Right kidney (tissue), 1 donor: ENCODE results near the gene SPDL1.
"Not testable (repeated sequence)": the region's sequence is repeated elsewhere in the genome, so short reads cannot be mapped to it uniquely, and the experiment has no call there.

ENCODE experiments used
- DNase-seq: peaks from one replicate; pipeline ENCODE4 v3.0.0-alpha.2; 2016

Gene SPDL1

DNA sequence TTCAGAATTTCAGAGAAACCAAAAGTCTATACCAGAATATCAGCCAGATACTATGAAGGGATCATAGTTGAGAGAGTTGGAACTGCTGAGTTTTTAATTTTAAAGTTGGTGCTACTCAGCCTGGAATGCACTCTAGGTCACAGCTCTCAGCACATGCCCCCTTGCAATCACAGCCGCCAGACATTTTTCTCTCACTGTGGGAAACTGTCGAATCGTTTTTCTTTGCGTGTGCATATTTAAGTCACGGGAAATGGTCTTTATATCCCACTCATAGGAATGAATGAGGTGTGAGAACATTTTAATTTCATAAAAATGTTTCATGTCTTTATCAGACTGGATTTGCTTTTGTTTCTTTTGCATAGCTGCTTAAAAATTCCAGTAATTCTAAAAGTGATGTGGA, 12.2 kb upstream of the SPDL1 start:
- no peak for DNase-seq

GRCh38 chr5:169574134-169574646, 9.4 kb upstream of the SPDL1 start:
- no peak for DNase-seq

DNA sequence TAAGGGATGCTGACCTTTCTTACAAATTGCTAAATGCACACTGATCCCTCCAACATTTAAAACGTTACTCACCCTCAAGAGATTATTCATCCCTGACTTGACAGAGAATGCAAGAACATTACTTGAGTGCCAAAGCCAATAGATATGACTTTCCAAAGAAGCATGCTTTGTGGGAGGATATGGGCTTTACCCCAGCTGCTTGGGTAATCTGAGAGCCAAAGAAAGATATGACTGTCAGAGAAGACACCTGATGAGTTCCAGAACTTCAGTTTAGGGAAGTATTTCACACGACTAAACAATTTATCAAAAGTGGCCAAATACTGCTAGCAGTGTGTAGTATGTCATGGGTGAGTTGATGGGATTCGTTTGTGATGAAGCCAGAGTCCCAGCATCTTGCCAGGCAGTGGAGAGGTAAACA, 7.4 kb upstream of the SPDL1 start:
- no peak for DNase-seq

- no peak for DNase-seq
These were observed 5.6 kb upstream of the SPDL1 start for GRCh38 chr5:169577951-169578350.

- no peak for DNase-seq
These were observed 2.6 kb upstream of the SPDL1 start for GRCh38 chr5:169580964-169581363.

GRCh38 chr5:169581580-169582227, 1.9 kb upstream of the SPDL1 start:
- peak; percentile 33 for DNase-seq

GRCh38 chr5:169583101-169583423, 511 bp upstream of the SPDL1 start:
- DNase-seq = no peak

DNA sequence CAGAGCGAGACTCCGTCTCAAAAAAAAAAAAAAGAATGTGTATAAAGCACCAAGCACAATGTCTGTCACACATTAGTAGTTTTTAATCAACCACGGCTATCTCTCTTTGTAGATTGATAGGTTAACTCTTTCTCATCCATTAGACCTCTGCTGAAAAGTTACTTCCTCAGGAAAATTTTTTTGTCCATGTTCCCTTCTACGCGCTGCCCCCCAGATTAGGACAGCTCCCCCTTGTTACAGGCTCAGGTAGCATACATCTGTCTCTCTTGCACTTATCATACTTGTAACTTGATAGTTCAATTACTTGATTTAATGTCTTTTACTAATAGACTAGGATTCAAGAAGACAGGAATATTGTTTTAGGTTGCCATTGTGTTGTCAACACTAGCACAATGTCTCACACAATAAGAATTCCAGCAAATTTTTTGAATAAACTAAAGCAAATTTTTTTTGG, 1.5 kb downstream of the SPDL1 start:
- DNase-seq = no peak

DNA sequence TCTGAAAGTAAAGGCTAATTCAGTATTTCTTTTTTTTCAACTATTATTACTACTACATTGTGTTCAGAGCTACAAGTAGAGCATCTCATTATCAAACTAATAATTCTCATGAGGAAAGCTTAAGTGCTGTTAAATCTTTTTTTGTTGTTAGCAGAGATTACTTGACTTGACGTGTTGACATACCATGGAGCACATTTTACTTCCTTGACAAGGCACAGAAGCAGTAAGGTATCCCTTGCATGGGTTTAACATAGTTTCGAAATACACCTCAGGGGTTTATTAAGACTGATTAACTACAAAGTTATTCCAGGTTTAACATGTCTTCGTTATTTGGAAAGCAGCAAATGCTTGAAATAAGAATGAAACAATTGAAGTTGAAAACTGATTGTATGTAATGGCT, 7.0 kb downstream of the SPDL1 start:
- no peak for DNase-seq

DNA sequence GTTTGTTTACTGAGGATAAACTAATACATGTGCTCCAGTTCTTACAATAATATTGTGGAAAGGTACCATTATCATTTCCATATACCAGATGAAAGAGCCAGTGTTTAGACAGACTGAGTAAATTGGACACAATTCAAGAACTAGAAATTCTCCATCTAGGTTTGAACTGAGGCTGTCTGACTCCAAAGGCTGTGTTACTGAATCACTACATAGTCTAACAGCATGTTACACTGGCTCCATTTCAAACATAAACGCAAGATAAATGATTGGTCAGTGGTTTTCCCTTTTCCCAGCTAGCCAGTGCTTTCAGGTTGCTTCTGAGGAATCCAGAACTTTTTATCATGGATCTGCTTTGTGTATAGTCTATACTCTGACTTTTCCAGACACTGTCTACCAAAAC, 8.1 kb downstream of the SPDL1 start:
- no peak for DNase-seq

DNA sequence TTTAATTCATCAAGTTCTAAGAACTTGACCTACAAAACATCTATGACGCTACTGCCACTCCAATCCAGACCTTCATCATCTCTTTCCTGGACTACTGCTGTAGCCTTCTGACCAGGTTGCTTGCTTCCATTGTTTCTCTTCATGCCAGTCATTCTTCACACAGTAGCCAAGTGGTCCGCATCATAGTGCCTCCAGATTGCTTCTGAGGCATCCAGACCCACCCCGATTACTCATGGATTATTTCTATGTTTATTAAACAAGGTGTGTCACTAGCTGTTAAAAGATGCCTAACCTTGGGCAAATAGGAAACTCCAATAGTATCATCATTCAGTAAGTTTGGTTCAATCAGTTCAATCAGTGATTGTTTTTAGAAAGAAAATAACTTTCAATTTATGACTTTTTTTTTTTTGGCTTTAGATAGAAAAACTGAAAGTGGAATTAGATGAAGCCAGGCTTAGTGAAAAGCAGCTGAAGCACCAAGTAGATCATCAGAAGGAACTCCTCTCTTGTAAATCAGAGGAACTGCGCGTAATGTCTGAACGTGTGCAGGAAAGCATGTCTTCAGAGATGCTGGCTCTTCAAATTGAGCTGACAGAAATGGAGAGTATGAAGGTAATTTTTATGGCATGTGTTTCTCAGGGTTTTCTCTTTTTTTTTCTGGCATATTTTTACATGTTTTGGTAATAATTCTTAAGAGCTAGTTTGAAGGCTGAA, 9.5 kb downstream of the SPDL1 start:
- DNase-seq = no peak

- DNase-seq = no peak
These were observed 11.7 kb downstream of the SPDL1 start for GRCh38 chr5:169595172-169595820.

GRCh38 chr5:169599451-169599850, 15.9 kb downstream of the SPDL1 start:
- DNase-seq = no peak

- no peak for DNase-seq
These were observed 19.0 kb downstream of the SPDL1 start for GRCh38 chr5:169602535-169602934.

DNA sequence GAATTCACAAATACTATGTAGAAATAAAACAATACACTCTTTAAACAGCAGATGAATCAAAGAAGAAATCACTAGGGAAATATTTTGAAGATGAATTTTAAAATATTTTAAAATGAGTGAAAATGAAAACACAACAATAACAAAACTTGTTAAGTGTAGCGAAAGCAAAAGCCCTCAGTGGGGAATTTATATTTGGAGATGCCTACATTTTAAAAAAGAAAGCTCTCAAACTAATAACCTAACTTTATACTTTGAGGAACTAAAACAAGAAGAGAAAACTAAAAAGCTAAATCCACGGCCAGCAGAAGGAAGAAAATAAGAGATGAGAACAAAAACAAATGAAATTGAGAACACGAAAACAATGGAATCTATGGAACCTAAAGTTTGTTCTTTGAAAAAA, 22.7 kb downstream of the SPDL1 start:
- DNase-seq = no peak

DNA sequence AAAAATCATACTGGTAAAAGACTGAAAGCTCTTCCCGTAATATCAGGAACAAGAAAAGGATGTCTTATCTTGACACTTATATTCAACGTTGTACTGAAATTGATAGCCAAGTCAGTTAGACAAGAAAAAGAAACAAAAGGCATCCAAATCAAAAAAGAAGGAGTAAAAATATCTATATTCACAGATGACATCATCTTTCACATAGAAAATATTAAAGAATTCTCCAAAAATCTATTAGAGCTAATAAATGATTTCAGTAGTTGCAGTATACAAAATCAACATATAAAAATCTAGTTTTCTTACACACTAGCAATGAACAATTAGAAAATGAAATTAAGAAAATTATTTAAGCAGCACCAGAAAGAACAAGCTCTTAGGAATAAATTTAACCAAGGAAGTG, 24.3 kb downstream of the SPDL1 start:
- no peak for DNase-seq

DNA sequence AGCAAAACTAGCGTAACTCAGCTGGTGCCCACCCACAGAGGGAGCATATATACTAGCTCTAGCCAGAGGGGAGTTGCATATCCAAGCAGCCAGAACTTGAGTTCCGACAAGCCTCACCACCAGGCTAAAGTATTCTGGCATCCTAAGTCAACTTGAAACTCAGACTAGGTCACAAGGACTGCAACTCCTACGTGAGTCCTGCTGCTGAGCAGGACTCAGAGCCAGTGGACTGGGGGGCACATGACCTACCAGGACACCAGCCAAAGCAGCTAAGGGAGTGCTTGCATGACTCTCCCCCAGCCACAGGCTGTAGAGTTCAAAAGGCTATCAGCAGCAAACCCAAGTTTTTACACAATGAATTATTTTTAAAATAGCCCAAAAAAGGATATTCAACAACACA, 26.1 kb downstream of the SPDL1 start:
- DNase-seq = no peak

DNA sequence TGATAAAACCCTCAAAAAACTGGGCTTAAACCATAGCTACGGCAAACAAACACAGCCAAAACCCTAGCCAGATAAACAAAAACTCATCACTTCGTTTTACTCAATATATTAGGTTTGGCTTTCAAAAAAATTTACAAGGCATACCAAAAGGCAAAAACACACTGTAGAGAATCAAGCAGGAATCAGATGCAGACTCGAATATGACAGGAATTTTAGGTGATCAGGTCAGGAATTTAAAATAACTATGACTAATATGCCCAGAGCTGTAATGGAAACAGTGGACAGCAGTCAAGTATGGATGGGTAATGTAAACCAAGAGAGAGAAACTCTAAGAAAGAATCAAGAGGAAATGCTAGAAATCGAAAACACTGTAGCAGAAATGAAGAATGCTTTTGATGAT, 27.0 kb downstream of the SPDL1 start:
- no peak for DNase-seq

- no peak for DNase-seq
These were observed 32.0 kb downstream of the SPDL1 start for GRCh38 chr5:169615561-169615960.

DNA sequence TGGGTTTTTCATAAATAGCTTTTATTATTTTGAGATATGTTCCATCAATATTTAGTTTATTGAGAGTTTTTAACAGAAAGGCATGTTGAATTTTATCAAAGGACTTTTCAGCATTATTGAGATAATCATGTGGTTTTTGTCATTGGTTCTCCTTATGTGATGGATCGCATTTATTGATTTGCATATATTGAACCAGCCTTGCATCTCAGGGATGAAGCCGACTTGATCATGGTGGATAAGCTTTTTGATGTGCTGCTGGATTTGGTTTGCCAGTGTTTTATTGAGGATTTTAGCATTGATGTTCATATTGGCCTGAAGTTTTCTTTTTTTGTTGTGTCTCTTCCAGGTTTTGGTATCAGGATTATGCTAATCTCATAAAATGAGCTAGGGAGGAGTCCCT, 40.7 kb downstream of the SPDL1 start:
- DNase-seq = not testable (repeated sequence)

GRCh38 chr5:169626779-169627178, 43.2 kb downstream of the SPDL1 start:
- DNase-seq = no peak

DNA sequence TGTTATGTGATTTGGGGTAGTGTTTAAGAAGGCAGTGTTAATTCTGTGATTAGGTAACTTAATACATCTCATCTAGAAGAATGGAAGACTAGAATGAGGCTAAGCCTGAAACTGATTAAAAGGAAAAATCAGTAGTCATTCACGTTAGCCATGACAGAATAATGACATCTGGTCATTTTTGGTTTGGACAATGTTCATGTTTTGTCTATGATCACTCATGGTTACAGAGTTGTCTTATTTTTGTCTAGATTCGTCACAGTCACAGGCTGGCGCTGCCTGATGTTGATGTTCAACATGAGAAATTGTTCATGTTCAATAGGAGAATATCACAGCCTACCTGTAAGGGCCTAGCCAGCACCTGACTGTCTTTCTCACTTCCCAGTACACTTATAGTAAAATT, 44.0 kb downstream of the SPDL1 start:
- DNase-seq = no peak

DNA sequence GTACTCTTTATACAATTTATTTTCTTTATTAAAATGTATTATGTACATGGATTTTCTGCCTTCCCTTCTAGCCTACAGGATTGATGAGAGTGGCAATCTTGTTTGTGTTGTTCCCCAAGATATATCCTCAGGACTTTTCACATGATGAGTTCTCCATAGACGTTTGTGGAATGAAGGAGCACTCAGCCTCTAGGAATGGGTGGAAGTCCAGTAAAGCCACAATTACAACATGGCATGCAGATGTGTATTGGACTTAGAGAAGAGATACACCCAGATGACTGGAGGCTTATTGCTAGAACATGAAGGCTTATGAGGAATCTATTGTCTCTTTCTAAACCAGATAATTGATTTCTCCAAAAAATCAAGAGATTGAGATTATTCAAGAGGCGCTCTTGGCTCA, 45.3 kb downstream of the SPDL1 start:
- no peak for DNase-seq
